GM21529 (cell line): ENCODE measurements around the gene ATP6V1G2.

Experiments used
- ATAC-seq: cut with Tn5 transposase; IDR thresholded peaks from one replicate; pipeline ENCODE4 v1.9.1; 2021; ENCODE audit not compliant: unreplicated experiment

ATP6V1G2 gene

DNA sequence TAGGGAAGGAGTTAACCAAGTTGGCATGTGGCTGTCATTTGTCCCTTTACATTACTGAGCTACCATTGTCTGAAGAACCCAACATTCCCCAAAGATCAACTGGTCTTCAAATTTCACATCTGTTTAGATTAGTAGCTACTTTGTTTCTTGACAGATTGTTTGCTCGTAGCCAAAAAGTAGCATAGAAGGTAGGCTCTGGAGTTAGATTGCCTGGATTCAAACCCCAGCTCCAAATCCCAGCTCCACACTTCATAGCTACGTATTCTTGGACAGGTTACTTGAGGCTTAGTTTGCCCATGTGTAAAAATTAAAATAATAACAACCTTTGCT lies 2.1 kb upstream of the ATP6V1G2 start:
- ATAC-seq = no peak

DNA sequence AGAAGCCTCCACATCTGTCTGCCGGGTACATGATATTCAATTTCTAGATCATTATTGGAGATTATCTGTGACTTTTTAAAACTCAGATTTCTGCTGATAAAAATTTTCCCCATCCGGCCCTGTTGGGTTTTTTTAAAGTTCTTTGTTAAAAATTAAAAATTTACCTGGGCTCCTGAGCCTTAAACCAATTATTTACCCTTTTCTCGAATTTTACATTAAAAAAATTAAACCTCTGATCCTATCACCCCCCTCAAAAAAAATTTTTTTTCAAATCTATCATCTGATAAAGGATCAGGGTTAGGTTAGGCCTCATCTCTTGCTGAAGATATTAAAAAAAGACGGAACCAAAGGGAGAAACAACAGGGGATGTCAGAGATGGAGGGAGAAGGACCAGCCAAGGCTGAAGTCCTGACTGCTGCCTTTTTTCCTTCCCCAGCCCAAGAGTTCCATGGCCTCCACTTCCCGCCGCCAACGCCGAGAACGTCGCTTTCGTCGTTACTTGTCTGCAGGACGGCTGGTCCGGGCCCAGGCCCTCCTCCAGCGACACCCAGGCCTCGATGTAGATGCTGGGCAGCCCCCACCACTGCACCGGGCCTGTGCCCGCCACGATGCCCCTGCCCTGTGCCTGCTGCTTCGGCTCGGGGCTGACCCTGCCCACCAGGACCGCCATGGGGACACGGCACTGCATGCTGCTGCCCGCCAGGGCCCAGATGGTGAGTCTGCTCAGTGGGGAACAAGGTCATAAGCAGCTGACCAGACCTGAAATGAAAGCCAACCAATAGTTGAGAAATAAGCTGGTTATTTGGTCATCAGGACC lies 1.5 kb upstream of the ATP6V1G2 start:
- ATAC-seq = no peak

DNA sequence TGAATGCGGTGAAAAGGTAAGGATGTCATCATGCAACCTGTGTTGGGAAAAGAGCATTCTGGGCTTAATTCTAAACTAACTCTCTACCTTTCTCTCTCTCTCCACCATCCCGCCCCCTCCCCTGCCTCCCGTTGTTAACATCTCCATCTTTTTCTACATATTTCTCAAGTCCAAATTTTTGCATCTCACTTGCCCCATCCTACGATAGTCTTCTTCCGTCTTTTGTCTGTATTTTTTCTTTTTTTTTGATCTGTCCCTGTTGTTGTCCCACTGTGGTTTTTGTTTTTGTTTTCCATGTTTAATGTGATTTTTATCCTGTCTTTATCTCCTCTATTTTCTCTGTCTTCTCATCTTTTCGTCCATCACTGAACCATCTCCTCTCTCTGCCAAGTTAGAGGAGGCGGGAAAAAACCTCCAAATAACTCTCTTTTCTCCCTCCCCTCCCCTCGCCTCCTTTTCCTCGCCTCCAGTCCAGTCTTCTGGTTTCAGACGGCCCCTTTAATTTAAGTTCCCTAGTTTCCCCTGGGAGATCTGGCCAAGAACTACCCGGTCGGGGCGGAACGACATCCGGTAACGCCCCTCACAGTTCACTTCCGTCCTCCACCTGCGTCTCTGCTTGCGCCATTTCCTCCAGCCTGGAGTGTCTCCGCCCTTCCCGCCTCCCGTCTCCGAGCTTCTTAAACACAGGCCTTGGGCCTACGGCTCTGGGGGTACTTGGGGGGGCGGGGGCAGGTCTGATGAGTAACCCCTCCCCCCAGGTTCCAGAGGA lies 734 bp upstream of the ATP6V1G2 start, which contains the start of gene NFKBIL1:
Gene NFKBIL1, plus strand, starts transcription at position 651 of the 769 bp plus-strand sequence. Its CDS starts 87 bp downstream, at position 738.
- peak; percentile 72 for ATAC-seq

DNA sequence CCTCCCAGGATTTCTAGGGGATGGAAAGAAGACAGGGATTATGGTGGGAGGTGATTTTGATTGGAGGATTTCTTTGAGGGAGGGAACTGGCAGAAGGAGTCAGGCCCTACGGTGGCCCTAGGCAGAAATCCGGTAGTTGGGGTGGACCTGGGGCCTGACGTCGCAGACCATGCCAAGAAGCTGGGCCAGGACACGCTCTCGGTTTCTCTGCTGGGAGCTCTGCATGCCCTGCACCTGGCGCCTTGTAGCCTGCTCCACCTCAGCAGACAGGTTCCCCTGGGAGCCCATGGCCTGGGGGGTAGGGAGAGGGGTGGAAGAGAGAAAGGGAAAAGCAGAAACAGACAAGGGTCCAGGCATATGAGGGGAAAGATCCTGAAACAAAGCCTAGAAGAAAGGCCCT lies 1.1 kb downstream of the ATP6V1G2 start:
- ATAC-seq = no peak

DNA sequence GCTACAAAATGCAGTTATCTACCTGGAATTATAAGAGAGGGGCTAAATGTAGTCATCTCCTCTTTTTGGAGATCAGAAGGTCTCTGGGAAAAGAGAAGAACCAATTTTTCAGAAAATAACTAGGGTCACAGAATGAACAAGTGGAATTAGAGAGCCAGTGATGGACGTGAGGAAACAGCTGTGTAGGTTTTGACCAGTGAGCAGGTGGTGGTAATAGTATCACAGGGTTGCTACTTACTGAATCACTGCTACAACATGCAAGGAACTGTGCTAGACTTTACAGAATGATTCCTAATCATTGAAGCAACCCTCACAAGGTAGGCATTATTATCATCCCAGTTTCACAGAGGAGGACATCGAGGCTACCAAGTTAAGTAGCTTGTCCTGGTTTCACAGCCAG lies 1.7 kb downstream of the ATP6V1G2 start:
- no peak for ATAC-seq

DNA sequence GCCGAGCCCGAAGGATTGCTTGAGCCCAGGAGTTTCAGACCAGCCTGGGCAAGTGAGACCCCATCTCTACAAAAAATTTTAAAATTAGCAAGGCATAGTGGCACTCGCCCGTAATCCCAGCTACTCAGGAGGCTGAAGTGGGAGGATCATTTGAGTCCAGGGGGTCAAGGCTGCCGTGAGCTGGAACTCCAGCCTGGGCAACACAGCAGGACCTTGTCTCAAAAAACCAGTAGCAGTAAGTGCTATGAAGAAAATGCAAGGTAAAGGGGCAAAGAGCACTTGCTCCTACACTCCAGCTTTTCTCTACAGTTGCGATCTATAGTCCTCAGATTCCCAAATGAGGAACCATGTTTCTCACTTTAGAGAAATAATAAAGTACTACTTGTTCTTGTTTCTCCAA lies 2.8 kb downstream of the ATP6V1G2 start:
- ATAC-seq = no peak

DNA sequence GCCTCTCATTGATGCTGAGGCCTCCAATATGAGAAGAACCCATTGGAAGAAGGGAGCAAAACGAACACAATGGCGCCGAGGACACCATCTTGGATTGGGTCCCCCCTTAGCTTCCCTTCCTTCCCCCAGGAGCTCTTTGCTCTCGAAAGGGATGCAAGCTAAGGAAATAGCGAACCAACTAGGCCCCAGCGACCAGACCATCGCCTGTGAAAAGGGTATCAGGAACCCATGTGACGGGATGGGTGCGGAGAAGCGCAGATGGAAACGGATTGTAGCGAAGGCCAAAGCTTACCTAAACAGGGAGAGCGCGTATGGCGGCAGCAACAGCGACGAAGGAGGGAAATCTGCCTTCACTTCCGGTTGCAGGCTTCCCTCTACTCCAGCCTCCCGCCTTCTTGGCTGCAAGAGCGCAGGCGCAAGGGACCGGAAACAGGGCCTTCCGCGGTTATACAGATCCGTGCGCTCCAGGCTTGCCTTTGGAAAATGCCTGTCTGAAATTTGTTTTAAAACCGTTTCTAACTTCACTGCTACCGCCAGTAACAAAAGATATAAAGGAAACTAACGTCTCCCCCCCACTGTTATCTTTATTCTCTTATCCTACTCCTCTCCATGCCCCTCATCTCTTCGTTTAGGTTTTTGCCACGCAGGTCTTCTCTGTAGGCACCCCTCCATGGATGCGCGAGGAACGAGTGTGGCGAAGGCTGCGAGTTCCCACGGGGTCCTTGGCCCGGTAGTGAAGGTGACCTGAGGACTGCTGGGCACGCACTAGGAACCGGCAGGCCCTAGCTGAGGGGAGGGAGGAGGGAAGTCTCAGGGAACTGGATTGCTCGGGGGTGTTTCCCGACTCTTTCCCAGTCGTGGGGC lies 4.5 kb downstream of the ATP6V1G2 start, which contains the start of gene DDX39B:
Gene DDX39B, minus strand, starts transcription at position 346 of the 864 bp plus-strand sequence. CDS start 1,471 bp downstream, outside the sequence.
- peak; percentile 59 for ATAC-seq

DNA sequence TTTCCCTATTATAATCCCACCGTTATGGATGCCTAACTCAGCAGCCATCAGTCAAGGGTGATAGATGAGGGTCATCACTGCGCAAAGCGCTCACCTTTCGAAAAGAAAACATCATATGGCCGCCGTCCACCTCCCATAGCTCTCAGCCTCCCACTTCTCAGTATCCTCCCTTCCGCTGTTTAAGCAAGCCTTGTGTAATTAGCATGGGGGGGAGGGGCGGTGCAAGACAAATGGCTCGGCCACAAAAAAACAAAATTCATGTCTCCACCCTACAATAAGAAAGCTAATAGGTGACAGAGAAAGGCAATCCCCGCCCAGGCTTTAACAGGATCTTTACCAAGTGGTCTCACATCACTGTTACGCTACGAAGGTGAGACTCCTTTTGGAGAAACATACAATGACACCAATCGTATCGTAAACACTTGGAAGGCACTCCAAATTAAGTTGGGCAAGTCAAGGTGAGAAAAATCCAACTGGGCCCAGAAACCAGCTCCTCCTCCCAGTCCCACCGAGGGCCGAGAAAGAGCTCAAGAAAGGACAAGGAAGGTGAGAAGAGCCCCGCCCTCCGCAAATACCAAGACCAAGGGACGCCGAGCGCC lies 5.2 kb downstream of the ATP6V1G2 start:
- ATAC-seq = no peak

DNA sequence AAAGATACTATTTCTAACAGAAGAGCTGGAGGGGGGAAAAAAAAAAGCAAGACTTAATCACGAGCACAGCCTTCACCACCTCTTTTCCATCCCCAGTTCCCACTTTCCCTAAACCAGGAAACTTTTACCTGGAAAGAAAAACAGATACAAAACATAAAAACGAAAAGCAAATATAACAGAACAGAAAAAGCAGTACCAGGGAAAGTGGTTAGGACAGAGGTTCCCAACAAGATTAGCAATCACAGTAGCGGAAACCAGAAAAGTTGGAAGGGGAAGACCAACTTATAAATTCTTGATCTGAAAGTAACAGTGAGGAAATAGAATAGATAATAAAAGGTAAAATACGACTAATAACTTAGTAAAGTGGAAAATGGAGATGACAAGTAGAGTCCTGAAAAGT lies 5.8 kb downstream of the ATP6V1G2 start:
- ATAC-seq = no peak

DNA sequence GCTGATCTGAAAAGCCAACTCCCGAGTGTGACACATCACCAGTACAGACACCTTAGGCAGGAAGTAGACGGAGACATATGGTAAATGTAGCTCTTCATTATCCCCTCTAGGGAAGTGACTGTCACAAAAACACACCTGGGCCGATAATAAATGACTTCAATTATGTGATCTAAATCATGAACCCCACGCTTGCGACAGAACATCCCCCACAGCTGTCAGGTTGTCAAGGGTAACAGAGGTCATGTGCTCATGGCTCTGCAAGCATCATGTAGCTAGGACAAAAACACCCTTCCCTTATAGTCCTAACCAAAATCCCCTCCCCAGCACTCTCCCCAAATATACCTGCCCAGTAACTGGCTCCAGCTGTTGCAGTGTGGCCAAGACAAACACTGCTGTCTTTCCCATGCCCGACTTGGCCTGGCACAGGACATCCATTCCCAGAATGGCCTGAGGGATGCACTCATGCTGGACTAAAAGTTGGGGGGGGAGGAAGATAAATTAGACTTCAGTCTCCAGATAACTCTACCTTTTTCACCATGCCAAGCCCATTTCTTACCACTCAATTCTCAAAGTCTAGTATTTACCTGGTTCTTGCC lies 7.5 kb downstream of the ATP6V1G2 start:
- no peak for ATAC-seq

DNA sequence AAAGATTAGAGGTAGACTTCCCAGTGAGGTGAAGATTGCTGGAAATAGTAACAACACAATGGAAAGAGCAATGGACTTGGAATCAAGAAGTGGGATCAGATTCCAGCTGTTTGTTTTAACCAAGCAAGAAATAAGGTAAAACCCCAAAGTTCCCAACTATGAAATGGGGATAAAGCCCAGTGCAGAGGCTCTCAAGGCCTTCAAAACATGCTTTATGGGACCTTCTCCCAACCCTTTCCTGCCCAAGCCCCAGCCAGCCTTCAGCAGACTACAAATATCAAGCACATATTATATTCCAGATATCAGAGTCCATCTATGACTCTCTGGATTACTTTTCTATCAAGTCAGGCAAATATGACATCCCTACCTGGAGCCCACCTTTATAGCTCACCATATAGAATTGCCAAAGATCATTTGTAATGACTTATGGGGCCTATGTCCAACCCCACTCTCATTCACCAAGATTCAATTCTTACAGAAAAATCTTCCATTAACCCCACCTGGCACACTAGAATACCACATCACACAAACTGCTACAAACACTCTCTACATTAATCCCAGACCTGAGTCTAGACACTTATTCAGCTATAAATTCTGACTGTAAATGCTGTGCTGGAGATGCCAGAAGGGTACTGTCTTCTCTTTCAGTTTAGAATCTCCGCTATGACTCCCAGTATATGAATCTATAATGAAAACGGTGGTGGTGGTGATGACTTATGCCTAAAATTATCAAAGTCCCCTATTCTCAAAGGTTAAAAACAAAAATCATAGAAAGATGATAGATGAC lies 10.7 kb downstream of the ATP6V1G2 start:
- no peak for ATAC-seq

DNA sequence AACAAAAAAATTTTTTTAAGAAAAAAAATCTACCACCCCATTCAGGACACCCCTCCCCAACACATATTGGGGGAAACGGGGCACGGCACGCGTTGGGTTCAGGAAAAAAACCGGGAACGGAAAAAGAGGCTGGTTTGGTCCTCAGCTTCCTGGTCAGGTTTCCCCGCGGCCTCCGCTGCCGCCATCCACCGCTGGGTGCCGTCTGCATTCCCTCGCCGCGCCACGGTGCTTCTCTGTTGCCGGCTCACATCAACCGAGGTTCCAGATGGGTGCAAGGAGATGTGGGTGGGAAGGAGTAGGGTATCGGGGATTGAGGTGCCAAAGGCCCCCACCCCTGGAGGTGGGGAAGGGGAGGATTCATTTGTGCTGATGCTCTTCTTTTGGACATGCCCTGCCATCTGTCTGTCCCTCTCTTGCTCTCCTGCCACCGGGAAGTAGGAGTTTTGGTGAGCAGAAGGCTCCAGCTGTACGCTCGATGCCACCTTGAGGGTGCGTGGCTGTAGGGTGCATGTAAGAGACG lies 11.8 kb downstream of the ATP6V1G2 start:
- no peak for ATAC-seq

DNA sequence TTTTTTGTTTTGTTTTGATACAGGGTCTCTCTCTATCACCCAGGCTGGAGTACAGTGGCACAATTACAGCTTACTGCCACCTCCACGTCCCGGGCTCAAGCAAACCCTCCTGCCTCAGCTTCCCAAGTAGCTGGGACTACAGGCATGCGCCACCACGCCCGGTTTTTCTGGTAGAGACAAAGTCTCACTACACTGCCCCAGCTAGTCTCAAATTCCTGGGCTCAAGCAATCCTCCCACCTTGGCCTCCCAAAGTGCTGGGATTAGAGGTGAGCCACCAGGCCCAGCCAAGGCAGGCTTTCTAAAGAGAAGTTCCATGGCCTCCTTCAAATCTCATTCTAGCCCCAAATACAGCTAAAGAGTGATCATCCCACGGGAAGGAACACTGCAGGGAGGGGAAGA lies 12.4 kb downstream of the ATP6V1G2 start:
- ATAC-seq = no peak

DNA sequence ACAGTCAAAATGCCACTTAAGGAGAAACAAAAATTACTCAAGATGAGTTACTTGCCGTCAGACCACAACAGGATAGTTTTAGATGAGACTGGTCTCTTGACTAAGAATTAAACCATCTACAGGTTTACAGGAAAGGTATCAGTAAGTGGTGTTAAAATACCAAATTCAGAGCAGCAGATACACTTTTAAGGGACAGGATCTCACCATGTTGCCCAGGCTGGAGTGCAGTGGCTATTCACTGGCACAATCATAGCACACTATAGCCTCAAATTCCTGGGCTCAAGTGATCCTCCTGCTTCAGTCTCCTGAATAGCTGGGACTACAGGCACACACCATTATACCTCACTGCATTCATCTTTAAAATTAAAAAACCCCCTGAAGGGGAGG lies 13.0 kb downstream of the ATP6V1G2 start:
- no peak for ATAC-seq

DNA sequence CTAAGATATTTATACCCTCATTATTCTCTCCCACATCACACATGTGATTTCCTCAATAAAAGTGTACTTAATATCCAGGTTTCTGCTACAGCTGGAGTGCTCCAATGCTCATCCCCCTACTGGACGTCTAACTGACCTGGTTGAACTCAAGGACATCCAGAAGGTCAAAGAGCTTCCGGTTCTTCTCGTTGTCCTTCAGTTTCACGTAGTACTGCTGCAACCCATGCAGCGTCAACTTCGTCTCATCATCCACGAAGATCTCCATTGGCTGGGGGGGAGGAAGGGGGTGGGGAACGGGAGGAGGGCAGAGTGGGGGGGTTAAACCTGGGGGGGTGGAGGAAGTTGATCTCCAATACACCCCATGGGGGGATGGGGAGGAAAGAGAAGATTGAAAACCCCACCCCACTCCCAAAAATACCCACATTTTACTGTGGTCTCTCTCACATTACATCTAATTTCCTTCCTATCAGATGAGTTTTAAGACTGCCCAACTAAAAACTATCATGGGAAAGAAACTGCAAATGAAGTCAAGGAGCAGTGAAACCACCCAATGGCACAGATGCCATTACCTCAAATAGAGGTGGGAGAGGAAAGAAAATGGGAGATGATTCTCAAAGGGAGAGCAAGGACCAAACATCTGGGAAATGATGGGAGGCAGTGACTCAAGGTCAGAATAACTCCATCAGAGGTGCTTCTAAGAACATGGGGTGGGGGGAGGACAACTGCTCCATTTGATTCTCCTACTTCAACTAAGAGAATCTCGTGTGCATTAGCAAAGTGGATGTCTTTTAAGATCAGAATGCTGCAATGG lies 13.6 kb downstream of the ATP6V1G2 start:
- no peak for ATAC-seq

DNA sequence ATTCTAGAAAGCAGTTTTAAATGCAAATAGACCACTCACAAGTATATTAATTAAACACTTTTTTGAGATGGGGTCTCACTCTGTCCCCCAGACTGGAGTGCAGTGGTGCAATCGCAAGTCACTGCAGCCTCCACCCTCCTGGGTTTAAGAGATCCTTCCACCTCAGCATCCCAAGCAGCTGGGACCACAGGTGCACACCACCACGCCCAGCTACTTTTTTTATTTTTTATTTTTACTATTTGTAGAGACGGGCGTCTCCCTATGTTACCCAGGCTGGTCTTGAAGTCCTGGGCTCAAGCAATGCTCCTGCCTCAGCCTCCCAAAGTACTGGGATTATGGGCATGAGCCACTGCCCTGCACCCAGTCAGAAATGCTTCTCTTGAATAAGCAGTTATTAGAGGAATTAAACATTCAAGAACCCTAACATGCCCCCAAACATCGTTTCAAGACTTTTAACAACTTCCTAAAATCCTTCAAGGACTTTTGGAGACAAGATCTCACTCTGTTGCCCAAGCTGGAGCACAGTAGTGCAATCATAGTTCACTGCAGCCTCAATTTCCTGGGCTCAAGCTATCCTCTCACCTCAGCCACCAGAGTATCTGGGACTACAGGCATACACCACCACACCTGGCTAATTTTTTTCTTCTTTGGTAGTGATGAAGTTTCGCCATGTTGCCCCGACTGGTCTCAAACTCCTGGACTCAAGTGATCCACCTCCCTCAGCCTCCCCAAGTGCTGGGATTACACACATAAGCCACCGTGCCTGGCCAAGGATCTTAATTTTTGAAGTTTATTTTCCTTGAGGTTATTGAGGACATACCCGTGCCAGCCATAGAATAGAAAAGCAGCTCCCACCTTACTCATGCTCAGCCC lies 14.4 kb downstream of the ATP6V1G2 start:
- no peak for ATAC-seq

DNA sequence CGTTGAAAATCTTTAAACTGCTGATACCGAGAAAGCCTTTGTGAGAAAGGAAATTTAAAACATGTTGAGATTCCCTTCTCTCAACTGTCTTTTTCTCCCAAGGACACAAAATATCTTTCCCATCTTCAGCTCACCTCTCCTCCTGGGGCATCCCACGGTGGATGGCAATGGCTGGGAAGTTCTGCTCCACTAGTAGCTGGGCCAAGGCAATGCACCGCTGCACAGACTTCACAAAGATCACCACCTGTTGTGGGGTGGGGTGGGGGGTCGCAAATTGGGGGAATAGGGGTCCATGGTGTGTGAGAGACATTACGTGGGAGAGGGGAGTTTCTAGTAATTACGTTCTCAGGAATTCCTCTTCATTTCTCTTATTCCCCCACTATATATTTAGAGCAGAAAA lies 15.2 kb downstream of the ATP6V1G2 start:
- ATAC-seq = no peak

DNA sequence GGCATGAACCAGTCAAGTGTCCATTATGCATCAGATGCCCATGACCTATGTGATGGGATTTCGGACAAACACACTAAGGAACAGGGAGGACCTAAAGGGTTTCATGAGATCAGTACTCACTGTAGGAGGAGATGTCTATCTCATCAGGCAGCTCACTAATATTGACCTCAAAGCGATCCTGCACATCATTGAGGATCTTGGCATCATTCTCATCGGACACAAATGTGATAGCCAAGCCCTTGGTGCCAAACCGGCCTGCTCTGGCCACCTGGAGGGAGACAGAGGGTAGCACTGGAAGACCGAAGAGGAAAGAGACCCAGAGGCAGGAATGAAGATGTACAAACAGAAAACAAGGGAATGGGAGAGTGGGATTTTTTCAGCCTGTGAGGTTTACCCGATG lies 15.7 kb downstream of the ATP6V1G2 start:
- no peak for ATAC-seq
